Colonic mucosa (tissue), 4 donors: ENCODE results near the gene PNPLA7. TPM values are rescaled to one million over a fixed set of nuclear protein-coding genes. Genes with fewer than 3 reads are reported as not detected.

ENCODE experiments used
- DNase-seq: peaks from one replicate; pipeline ENCODE4 v3.0.0-alpha.2; 2020
- H3K27ac ChIP-seq: fragments of 200-600 bp; one replicate; pipeline ENCODE4 v1.8.0; 2021
- H3K27me3 ChIP-seq: fragments of 200-600 bp; one replicate; pipeline ENCODE4 v1.8.0; 2021
- H3K36me3 ChIP-seq: fragments of 200-600 bp; one replicate; pipeline ENCODE4 v1.8.0; 2021
- H3K4me1 ChIP-seq: fragments of 200-600 bp; one replicate; pipeline ENCODE4 v1.8.0; 2021; ENCODE audit warnings: mild to moderate bottlenecking
- H3K4me3 ChIP-seq: fragments of 200-600 bp; one replicate; pipeline ENCODE4 v1.8.0; 2021
- H3K9ac ChIP-seq, 2 donors: one replicate each; pipeline ENCODE4 v1.7.0; 2013; ENCODE audit warnings: control low read depth in 2 of 2, low read depth in 2 of 2, low read length in 2 of 2
- H3K9me3 ChIP-seq: fragments of 200-600 bp; one replicate; pipeline ENCODE4 v1.8.0; 2021
- CTCF ChIP-seq: fragments of 200-600 bp; IDR thresholded peaks from one replicate; pipeline ENCODE4 v1.8.0; 2022; ENCODE audit warnings: antibody characterized with exemption, mild to moderate bottlenecking
- intact Hi-C: fragments of 100-400 bp; cut with DNase I; formaldehyde crosslinking; loops from one replicate; pipeline ENCODE4 v1.14.1; 2022
- total RNA-seq, 2 donors: library from RNA; stranded (reverse); fragmentation: NEBNext Ultra II Directional in 1 of 2; extraction: Animal tissue kit (Norgen Biotek cat#: 25700) in 1 of 2; gene quantifications; one replicate each; pipeline ENCODE4 v1.2.1, GENCODE V29; 2021
- donor health status: healthy.
- donor health status: DM: no; HTN: no; CAD: no.
- donor health status: DM: no; HTN: no; CAD: no.

The PNPLA7 gene
- total RNA-seq, 2 donors from 2014 or later = 6.1 to 7.1 TPM

DNA sequence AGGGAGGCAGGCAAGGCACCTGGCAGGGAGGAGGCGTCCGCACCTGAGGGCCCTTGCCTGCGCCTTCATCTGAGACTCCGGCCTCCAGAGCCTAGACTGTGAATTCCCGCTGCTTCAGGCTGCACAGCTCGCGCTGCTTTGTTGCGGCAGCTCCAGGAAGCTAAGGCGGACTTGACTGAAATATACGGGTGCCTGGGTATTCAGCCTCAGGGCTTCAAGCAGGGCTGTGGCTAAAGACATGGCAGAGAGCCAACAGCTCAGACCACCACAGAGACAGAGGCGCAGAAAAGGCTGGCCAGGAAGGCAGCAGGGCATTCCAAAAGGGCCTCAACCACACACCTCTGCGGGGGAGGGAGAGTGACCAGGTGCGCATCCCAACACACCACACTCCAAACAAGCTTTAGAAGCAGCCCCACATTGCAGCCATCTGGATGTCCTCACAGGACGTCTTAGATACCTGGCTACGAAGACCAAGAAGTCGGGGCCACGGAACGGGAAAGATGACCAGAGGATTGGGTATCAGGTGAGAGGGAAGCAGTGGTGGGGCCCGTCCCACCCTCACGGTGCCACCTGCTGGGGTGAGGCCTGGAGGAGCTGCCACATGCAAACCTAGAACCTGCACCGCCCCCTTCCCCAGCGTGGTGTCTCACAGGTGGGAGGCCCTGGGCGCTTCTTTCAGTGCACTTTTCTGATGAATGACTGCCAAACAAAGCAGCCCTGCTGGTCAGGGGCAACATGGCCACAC, 30.2 kb upstream of the PNPLA7 start:
- no peak overlapping the region for H3K4me3 ChIP-seq
- no peaks in the 10 kb centered on the region for H3K4me1 ChIP-seq
- H3K9ac ChIP-seq = no peak overlapping the region
- no peak overlapping the region for H3K27ac ChIP-seq
- no peaks in the 10 kb centered on the region for H3K9me3 ChIP-seq
- no peaks in the 10 kb centered on the region for H3K27me3 ChIP-seq
- H3K36me3 ChIP-seq = no peaks in the 10 kb centered on the region
- DNase-seq = no peak
- TF ChIP-seq CTCF = no peak
- intact Hi-C loops = no loop called here

GRCh38 chr9:137579259-137579604, 29.0 kb upstream of the PNPLA7 start:
- DNase-seq = no peak
- Histone ChIP-seq H3K9ac (peak overlapping the region; percentile 58 to 81), H3K4me3 (peak overlapping the region; percentile 96), H3K27me3 (no peaks in the 10 kb centered on the region), H3K9me3 (no peaks in the 10 kb centered on the region), H3K36me3 (no peaks in the 10 kb centered on the region), H3K4me1 (no peaks in the 10 kb centered on the region), H3K27ac (no peak overlapping the region)
- intact Hi-C loops = no loop called here
- no peak for TF ChIP-seq CTCF

- Histone ChIP-seq H3K27me3 (no peaks in the 10 kb centered on the region), H3K9ac (peak within 1 kb of the TSS; percentile 63 to 81), H3K4me1 (no peaks in the 10 kb centered on the region), H3K27ac (peak within 1 kb of the TSS; percentile 83), H3K4me3 (peak within 1 kb of the TSS; percentile 96), H3K9me3 (no peaks in the 10 kb centered on the region), H3K36me3 (no peaks in the 10 kb centered on the region)
- TF ChIP-seq CTCF = peak; percentile 95
- intact Hi-C loops = no loop called here
- peak; percentile 99 for DNase-seq
Observed at GRCh38 chr9:137578518-137579258, 28.5 kb upstream of the PNPLA7 start, which contains the start of gene DPH7. DPH7 (minus strand) TSS chr9:137578925; CDS start chr9:137578777, 148 bp downstream.

- Histone ChIP-seq H3K27me3 (no peaks in the 10 kb centered on the region), H3K36me3 (no peaks in the 10 kb centered on the region), H3K27ac (no peak overlapping the region), H3K9me3 (no peaks in the 10 kb centered on the region), H3K4me1 (no peaks in the 10 kb centered on the region), H3K9ac (no peak overlapping the region), H3K4me3 (no peak overlapping the region)
- TF ChIP-seq CTCF = no peak
- intact Hi-C loops = no loop called here
- DNase-seq = no peak
Observed at GRCh38 chr9:137575716-137576411, 25.7 kb upstream of the PNPLA7 start.

- Histone ChIP-seq H3K9me3 (no peaks in the 10 kb centered on the region), H3K4me3 (no peak overlapping the region), H3K36me3 (no peaks in the 10 kb centered on the region), H3K9ac (no peak overlapping the region), H3K27me3 (no peaks in the 10 kb centered on the region), H3K27ac (no peak overlapping the region), H3K4me1 (no peaks in the 10 kb centered on the region)
- no peak for TF ChIP-seq CTCF
- DNase-seq = no peak
- intact Hi-C loops = no loop called here
Observed at GRCh38 chr9:137575364-137575715, 25.1 kb upstream of the PNPLA7 start.
